OCI-LY1 (cell line): ENCODE data around the gene DPH1.

Source experiments
- H2AFZ ChIP-seq: fragments of 200-600 bp; sonication (generic), shearing (Covaris generic); 2 replicates; pipeline ENCODE4 v1.6.0; 2014; ENCODE audit warnings: antibody characterized with exemption, mild to moderate bottlenecking, low read length
- H3F3A ChIP-seq: fragments of 200-600 bp; sonication (generic), shearing (Covaris generic); 2 replicates; pipeline ENCODE4 v1.6.0; 2014; ENCODE audit warnings: mild to moderate bottlenecking, antibody characterized with exemption, low read length, moderate library complexity; ENCODE audit not compliant: insufficient read depth
- H3K27ac ChIP-seq: fragments of 200-600 bp; sonication (generic); 2 replicates; pipeline ENCODE4 v1.5.1; 2014; ENCODE audit warnings: low read length, mixed run types, mild to moderate bottlenecking, low read depth; ENCODE audit not compliant: poor library complexity, severe bottlenecking
- H3K27me3 ChIP-seq: fragments of 200-600 bp; sonication (generic); 2 replicates; pipeline ENCODE4 v1.6.0; 2014; ENCODE audit warnings: antibody characterized with exemption, mild to moderate bottlenecking, low read length, moderate library complexity; ENCODE audit not compliant: insufficient read depth
- H3K36me3 ChIP-seq: fragments of 200-600 bp; sonication (generic); 2 replicates; pipeline ENCODE4 v1.6.1; 2014; ENCODE audit warnings: mild to moderate bottlenecking, antibody characterized with exemption, low read length, moderate library complexity, mixed read lengths; ENCODE audit not compliant: insufficient read depth
- H3K4me1 ChIP-seq: fragments of 200-600 bp; sonication (generic); 2 replicates; pipeline ENCODE4 v1.5.1; 2014; ENCODE audit warnings: mild to moderate bottlenecking, low read length, moderate library complexity; ENCODE audit not compliant: insufficient read depth, severe bottlenecking
- H3K4me2 ChIP-seq: fragments of 200-600 bp; sonication (generic), shearing (Covaris generic); 2 replicates; pipeline ENCODE4 v1.6.1; 2014; ENCODE audit warnings: low read length
- H3K4me3 ChIP-seq: fragments of 200-600 bp; sonication (generic); 2 replicates; pipeline ENCODE4 v1.5.1; 2014; ENCODE audit warnings: low read length, low read depth, mild to moderate bottlenecking, mixed read lengths; ENCODE audit not compliant: poor library complexity, severe bottlenecking
- H3K79me2 ChIP-seq: fragments of 200-600 bp; shearing (Covaris generic); 2 replicates; pipeline ENCODE4 v1.6.1; 2016; ENCODE audit warnings: mixed run types, low read length, mixed read lengths; ENCODE audit not compliant: insufficient read depth
- H3K9ac ChIP-seq: fragments of 200-600 bp; sonication (generic), shearing (Covaris generic); 2 replicates; pipeline ENCODE4 v1.6.1; 2014; ENCODE audit warnings: mild to moderate bottlenecking, low read length, mixed read lengths
- H3K9me2 ChIP-seq: fragments of 200-600 bp; sonication (generic), shearing (Covaris generic); 2 replicates; pipeline ENCODE4 v1.6.1; 2014; ENCODE audit warnings: low read depth, mild to moderate bottlenecking, low read length, mixed read lengths
- H3K9me3 ChIP-seq: fragments of 200-600 bp; shearing (Covaris generic); 2 replicates; pipeline ENCODE4 v1.6.1; 2014; ENCODE audit warnings: low read length, mixed read lengths
- H4K20me1 ChIP-seq: fragments of 200-600 bp; sonication (generic), shearing (Covaris generic); 2 replicates; pipeline ENCODE4 v1.6.0; 2016; ENCODE audit warnings: mild to moderate bottlenecking, low read length; ENCODE audit not compliant: insufficient read depth
- EZH2 ChIP-seq: fragments of 200-600 bp; sonication (generic), shearing (Covaris generic); IDR thresholded peaks from 2 replicates; pipeline ENCODE4 v1.8.0; 2017; ENCODE audit warnings: borderline replicate concordance, mixed run types, mild to moderate bottlenecking, antibody characterized with exemption, low read length, moderate library complexity, mixed read lengths
- TF ChIP-seq, protein P1 (sequence below): fragments of 200-600 bp; sonication (generic), shearing (Covaris generic); IDR thresholded peaks from 2 replicates; pipeline ENCODE4 v1.5.1; 2017; ENCODE audit warnings: mild to moderate bottlenecking, antibody characterized with exemption, low read length, moderate library complexity, mixed read lengths

The DPH1 gene

GRCh38 chr17:2059547-2060384, 29.8 kb downstream of the DPH1 start:
- Histone ChIP-seq H3K9ac (peak overlapping the region; percentile 4; the same call in 1 of the 2 replicates), H3K4me3 (no peak overlapping the region), H4K20me1 (no peaks in the 10 kb centered on the region), H3K79me2 (no peaks in the 10 kb centered on the region), H3K4me1 (peaks cover 45% of the 10 kb centered on the region), H3K9me2 (no peaks in the 10 kb centered on the region), H3K36me3 (peaks cover 21% of the 10 kb centered on the region; the same call in 1 of the 2 replicates), H3K27me3 (no peaks in the 10 kb centered on the region), H3K9me3 (no peaks in the 10 kb centered on the region), H2AFZ (no peak overlapping the region), H3K27ac (no peak overlapping the region), H3K4me2 (peak overlapping the region; percentile 73), H3F3A (no peaks in the 10 kb centered on the region)
- TF ChIP-seq EZH2: no peak
- TF ChIP-seq, protein P1, sequence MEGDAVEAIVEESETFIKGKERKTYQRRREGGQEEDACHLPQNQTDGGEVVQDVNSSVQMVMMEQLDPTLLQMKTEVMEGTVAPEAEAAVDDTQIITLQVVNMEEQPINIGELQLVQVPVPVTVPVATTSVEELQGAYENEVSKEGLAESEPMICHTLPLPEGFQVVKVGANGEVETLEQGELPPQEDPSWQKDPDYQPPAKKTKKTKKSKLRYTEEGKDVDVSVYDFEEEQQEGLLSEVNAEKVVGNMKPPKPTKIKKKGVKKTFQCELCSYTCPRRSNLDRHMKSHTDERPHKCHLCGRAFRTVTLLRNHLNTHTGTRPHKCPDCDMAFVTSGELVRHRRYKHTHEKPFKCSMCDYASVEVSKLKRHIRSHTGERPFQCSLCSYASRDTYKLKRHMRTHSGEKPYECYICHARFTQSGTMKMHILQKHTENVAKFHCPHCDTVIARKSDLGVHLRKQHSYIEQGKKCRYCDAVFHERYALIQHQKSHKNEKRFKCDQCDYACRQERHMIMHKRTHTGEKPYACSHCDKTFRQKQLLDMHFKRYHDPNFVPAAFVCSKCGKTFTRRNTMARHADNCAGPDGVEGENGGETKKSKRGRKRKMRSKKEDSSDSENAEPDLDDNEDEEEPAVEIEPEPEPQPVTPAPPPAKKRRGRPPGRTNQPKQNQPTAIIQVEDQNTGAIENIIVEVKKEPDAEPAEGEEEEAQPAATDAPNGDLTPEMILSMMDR: no peak

DNA sequence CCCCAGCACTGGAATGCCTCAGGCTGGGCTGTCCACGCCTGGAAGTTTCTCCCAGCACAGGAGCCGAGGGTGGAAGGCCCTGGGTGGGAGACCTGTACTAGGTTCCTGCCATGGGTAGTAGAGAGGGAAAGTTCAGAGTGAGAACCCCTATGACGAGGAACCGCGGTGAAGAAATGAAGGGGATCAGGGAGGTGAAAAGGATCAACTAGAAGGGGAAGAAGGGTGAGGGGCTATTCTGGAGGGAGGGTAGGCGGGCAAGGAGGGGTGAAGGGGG, 30.4 kb downstream of the DPH1 start:
- Histone ChIP-seq H3F3A (no peaks in the 10 kb centered on the region), H3K36me3 (peaks cover 21% of the 10 kb centered on the region; the same call in 1 of the 2 replicates), H3K9me3 (no peaks in the 10 kb centered on the region), H3K27ac (no peak overlapping the region), H3K4me3 (no peak overlapping the region), H4K20me1 (no peaks in the 10 kb centered on the region), H3K27me3 (no peaks in the 10 kb centered on the region), H3K4me2 (no peak overlapping the region), H3K9me2 (no peaks in the 10 kb centered on the region), H3K79me2 (no peaks in the 10 kb centered on the region), H2AFZ (no peak overlapping the region), H3K9ac (no peak overlapping the region), H3K4me1 (peaks cover 45% of the 10 kb centered on the region)
- no peak for TF ChIP-seq EZH2
- TF ChIP-seq, protein P1: no peak

DNA sequence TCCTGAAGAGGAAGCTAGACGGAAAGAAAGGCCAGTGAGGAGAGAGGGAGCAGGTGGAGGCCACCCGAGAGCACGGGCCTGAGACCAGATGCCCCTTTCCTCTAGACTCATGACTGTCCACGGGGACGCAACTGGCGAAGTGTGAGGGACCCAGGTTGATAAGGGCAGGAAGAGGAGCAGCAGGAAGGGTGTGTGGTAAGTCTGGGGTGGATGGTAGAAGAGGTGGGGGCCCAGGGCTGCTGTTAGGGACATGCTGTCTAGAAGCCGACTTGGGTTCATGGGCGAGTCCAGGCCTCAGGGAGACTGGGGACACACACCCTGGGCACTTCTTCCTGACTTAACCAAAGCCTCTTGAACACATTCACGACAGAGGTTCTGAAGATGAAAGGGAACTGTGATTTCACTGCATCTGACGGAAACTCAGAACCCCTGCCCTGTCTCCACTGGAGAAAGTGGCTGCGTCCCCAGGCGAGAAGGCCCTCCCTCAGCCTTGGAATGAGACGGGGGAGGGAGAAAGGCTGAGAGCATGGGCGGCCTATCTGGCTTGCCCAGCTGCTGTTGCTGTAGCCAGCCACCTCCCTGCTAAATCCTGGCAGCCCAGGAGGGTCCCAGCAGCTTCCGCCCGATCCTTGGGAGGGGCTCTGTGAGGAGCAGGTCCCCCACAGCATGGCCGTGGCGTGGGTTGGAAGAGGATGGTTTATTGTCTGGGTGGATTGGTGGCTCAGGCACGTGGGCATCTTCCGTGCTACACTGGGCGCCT, 30.9 kb downstream of the DPH1 start:
- TF ChIP-seq, protein P1: no peak
- TF ChIP-seq EZH2: no peak
- Histone ChIP-seq H3K27me3 (no peaks in the 10 kb centered on the region), H2AFZ (no peak overlapping the region), H3K36me3 (peaks cover 21% of the 10 kb centered on the region; the same call in 1 of the 2 replicates), H3K9ac (no peak overlapping the region), H3K9me3 (no peaks in the 10 kb centered on the region), H3K4me2 (no peak overlapping the region), H4K20me1 (no peaks in the 10 kb centered on the region), H3K4me1 (peaks cover 41% of the 10 kb centered on the region), H3K79me2 (no peaks in the 10 kb centered on the region), H3K9me2 (no peaks in the 10 kb centered on the region), H3K4me3 (no peak overlapping the region), H3K27ac (no peak overlapping the region), H3F3A (no peaks in the 10 kb centered on the region)
